Heart left ventricle (tissue), 16 donors: ENCODE data around the gene UBL5. TPM values are rescaled to one million over a fixed set of nuclear protein-coding genes. Genes with fewer than 3 reads are reported as not detected.

Source experiments
- ATAC-seq, 4 donors: fragments of 200-7000 bp; cut with Tn5 transposase; one replicate each; pipeline ENCODE4 v1.9.1; 2020 to 2022; ENCODE audit warnings: moderate library complexity in 4 of 4, mild to moderate bottlenecking in 3 of 4, moderate number of reproducible peaks in 1 of 4
- DNase-seq, 5 donors: peaks; one replicate each; pipeline ENCODE4 v3.0.0-alpha.2; 2020
- H3K27ac ChIP-seq, 12 donors: fragments of 200-600 bp; sonication (generic) in 4 of 12; one replicate each; pipeline versions ENCODE4 v1.5.0 to v1.8.0; 2016 to 2022; ENCODE audit warnings: mild to moderate bottlenecking in 2 of 12
- H3K27me3 ChIP-seq, 9 donors: fragments of 200-600 bp; sonication (generic) in 2 of 9; one replicate each; pipeline versions ENCODE4 v1.5.1 to v1.8.0; 2016 to 2022; ENCODE audit warnings: mild to moderate bottlenecking in 3 of 9
- H3K36me3 ChIP-seq, 9 donors: fragments of 200-600 bp; sonication (generic) in 2 of 9; one replicate each; pipeline versions ENCODE4 v1.5.0 to v1.8.0; 2018 to 2022; ENCODE audit warnings: mild to moderate bottlenecking in 2 of 9
- H3K4me1 ChIP-seq, 12 donors: fragments of 200-600 bp; sonication (generic) in 4 of 12; one replicate each; pipeline versions ENCODE4 v1.5.0 to v1.8.0; 2016 to 2022; ENCODE audit warnings: mild to moderate bottlenecking in 3 of 12
- H3K4me3 ChIP-seq, 12 donors: fragments of 200-600 bp; sonication (generic) in 4 of 12; one replicate each; pipeline versions ENCODE4 v1.5.0 to v1.8.0; 2017 to 2022; ENCODE audit warnings: mild to moderate bottlenecking in 9 of 12, moderate library complexity in 4 of 12
- H3K9me3 ChIP-seq, 12 donors: fragments of 200-600 bp; sonication (generic) in 4 of 12; one replicate each; pipeline versions ENCODE4 v1.5.0 to v1.8.0; 2016 to 2022; ENCODE audit warnings: mild to moderate bottlenecking in 1 of 12
- POLR2A ChIP-seq, 2 donors: fragments of 450-650 bp; IDR thresholded peaks; one replicate each; pipeline ENCODE4 v1.6.1; 2017; ENCODE audit warnings: antibody characterized with exemption in 2 of 2, mild to moderate bottlenecking in 2 of 2, moderate library complexity in 2 of 2
- WGBS, 4 donors: extraction: QIAGEN DNeasy Blood & Tissue Kit in 2 of 4; methylation state at CpG; one replicate each; pipeline versions ENCODE4 v1.1.5 to v1.1.7; 2013 to 2018; 5-methylcytosine and 5-hydroxymethylcytosine counted together
- intact Hi-C, 10 donors: fragments of 100-400 bp; cut with DNase I; formaldehyde crosslinking; loops; one replicate each; pipeline versions ENCODE4 v1.11.1 to v1.14.2; 2022
- polyA plus RNA-seq, 2 donors: library from polyadenylated mRNA; stranded (reverse); fragments of 200-250 nt; gene quantifications; one replicate each; pipeline ENCODE4 v1.2.3, GENCODE V29; 2013
- total RNA-seq, 9 donors: library from RNA; depleted of rRNA in 2 of 9; stranded (reverse); fragments of >200 nt in 2 of 9; fragmentation: NEBNext Ultra II Directional in 3 of 9; extraction: Animal tissue kit (Norgen Biotek cat#: 25700) in 3 of 9; gene quantifications; one replicate each; pipeline versions ENCODE4 v1.1.0 to v1.2.4, GENCODE V29; 2016 to 2023
- TF ChIP-seq, protein P1 (sequence below), 12 donors: fragments of 200-600 bp; sonication (generic) in 4 of 12; IDR thresholded peaks; one replicate each; pipeline versions ENCODE4 v1.5.0 to v1.8.0; 2018 to 2022; ENCODE audit warnings: antibody characterized with exemption in 12 of 12, mild to moderate bottlenecking in 5 of 12
- donor health status: ischemic (EF 13 %, LVEDD 7.1; RV severe dilation, severe dysfunction).
- donor health status: healthy with polysubstance abuse.
- donor health status: DM: no; HTN: yes; CAD: no.
- donor health status: DM: no; HTN: no; CAD: no.
- donor health status: ischemic (EF 25% LVEDD 6.9; RV normal size, moderate dysfunction).
- donor health status: ischemic (EF 25% LVEDD 5.7; RV mildly dilated, moderate dysfunction).
- donor health status: healthy.
- donor health status: DM: yes; HTN: yes; CAD: no.
- donor health status: ischemic (EF 35%, LVEDD 5.7; RV mildly dilated, moderate dysfunction).
- donor health status: nonischemic (EF 11% LVEDD 7.7; RV severe dilation, severe dysfunction).
- donor health status: DM: yes; HTN: yes; CAD: no.
- donor health status: PGD.
- donor health status: ischemic (EF 29% LVEDD 5.4; RV normal size, mild dysfunction).
- donor health status: nonischemic (EF 23%, LVEDD 6.1; RV moderate dilation, normal function).

Gene UBL5
- total and polyA plus RNA-seq, 11 donors: 460 to 1,809 (median 496) TPM

DNA sequence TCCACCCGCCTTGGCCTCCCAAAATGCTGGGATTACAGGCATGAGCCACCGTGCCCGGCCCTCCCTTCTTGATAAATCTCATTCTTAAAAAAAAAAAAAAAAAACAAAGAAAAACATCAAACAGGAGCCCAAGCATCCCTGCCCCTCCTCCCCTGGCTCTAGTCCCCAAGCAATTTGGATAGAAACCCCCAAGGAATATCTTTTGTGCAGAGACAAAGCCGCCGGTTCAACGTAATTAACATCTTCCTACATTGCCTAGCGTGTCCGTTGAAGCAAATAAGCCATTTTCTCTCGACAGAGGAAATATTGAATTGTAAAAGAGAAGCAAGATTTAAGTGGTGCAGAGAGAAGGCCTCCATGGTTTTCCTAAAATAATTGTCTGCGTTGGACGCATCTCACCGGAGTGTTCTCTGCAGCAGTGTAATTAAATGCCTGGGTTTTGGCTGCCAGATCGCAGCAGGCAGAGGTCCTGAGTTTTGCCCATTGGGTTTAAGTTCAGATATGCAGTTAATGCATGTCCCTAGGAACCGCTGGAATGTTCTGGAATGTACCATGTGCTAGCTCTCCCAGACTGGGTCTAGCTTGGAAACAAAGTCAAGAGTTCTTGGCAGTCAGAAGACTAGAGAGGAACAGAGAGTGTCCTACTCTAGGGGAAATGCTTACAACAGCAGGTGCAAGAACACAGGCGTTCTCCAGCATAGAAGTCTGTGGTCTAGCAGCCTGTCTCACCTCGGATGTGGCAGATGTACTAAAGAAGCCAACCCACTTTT, 38.2 kb downstream of the UBL5 start:
- DNase-seq: no peak
- Histone ChIP-seq H3K27me3 (no peaks in the 10 kb centered on the region), H3K4me1 (no peaks in the 10 kb centered on the region), H3K9me3 (no peaks in the 10 kb centered on the region), H3K4me3 (no peak overlapping the region), H3K27ac (no peak overlapping the region), H3K36me3 (no peaks in the 10 kb centered on the region)
- TF ChIP-seq, protein P1, sequence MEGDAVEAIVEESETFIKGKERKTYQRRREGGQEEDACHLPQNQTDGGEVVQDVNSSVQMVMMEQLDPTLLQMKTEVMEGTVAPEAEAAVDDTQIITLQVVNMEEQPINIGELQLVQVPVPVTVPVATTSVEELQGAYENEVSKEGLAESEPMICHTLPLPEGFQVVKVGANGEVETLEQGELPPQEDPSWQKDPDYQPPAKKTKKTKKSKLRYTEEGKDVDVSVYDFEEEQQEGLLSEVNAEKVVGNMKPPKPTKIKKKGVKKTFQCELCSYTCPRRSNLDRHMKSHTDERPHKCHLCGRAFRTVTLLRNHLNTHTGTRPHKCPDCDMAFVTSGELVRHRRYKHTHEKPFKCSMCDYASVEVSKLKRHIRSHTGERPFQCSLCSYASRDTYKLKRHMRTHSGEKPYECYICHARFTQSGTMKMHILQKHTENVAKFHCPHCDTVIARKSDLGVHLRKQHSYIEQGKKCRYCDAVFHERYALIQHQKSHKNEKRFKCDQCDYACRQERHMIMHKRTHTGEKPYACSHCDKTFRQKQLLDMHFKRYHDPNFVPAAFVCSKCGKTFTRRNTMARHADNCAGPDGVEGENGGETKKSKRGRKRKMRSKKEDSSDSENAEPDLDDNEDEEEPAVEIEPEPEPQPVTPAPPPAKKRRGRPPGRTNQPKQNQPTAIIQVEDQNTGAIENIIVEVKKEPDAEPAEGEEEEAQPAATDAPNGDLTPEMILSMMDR (IDR thresholded peaks at IDR 0.05): no peak
- TF ChIP-seq POLR2A (IDR thresholded peaks at IDR 0.05): no peak
- 79 to 84% (median 81%) methylated on average over 16 of the region's 16 CpGs for WGBS, 4 donors
- no peak for ATAC-seq
- intact Hi-C loops: no loop called here

DNA sequence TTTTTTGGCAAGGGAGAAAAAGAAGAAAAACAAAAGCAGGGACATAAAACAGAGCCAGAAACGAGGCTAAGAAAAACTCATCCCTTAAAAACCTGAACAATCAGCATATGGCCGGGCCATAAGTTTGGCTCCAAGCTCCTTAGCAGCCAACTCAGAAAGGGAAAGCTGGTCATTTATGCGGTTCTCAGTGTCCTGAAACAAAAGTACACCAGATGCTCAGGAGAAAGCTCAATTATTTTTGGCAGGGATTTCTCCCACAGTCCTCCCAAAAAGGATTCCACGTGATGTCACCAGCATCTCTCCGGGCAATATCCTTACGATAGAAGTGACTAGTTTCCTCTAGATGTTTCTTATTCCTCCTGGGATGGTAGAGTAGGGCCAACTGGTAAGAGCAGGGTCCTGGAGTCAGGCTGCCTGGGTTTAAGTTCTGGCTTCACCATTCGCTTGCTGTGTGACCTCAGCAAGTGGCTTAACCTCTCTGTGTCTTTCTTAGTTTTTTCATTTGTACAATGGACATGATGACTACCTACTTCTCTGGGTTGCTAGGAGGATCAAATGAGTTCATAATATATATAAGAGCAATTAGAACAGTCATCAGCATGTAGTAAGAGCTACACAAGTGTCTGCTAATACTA, 41.4 kb downstream of the UBL5 start:
- Histone ChIP-seq H3K9me3 (no peaks in the 10 kb centered on the region), H3K4me3 (no peak overlapping the region), H3K36me3 (no peaks in the 10 kb centered on the region), H3K27ac (no peak overlapping the region), H3K27me3 (peaks cover 0 to 6% (median 0%) of the 10 kb centered on the region in 9 donors), H3K4me1 (no peaks in the 10 kb centered on the region)
- no peak for TF ChIP-seq POLR2A (IDR thresholded peaks at IDR 0.05)
- TF ChIP-seq, protein P1 (IDR thresholded peaks at IDR 0.05): no peak
- ATAC-seq (no peak), DNase-seq (no peak)
- 66 to 73% (median 69%) methylated on average over 7 of the region's 7 CpGs for WGBS, 4 donors
- intact Hi-C loops: no loop called here

DNA sequence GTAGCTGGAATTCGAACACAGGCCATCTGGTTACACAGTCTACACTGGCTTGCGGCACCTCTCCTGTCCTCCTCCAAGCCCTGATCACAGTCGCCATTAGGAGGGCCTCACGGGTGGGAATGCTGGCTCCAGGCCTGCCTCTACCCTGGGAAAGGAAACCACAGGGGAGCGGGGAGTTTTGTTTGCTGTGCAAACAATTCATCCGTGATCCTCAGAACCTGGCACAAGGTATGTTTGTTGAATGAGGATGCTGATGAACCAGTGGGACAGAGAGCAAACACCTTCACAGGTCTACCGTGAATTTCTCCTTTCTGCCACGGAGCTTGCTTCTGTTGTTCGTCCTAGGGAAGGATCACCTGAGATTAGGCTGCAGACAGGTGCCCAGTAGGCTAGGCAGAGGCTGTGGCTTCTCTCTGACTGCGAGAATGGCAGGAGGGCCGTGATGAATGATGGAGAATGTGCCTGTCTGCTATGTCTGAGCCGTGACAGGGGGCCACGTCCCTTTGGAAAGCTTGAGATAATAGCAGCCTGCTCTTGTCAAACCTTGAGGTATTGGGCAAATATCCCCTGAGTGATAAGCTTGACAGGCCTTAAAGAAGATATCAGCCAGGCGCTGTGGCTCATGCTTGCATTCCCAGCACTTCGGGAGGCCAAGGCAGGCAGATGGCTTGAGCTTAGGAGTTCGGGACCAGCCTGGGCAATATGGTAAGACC, 44.1 kb downstream of the UBL5 start:
- TF ChIP-seq POLR2A (IDR thresholded peaks at IDR 0.05): no peak
- H3K4me3 ChIP-seq: no peak overlapping the region
- ATAC-seq (no peak), DNase-seq (no peak)
- 40 to 46% (median 42%) methylated on average over 11 to 16 of the region's 16 CpGs for WGBS, 4 donors
- H3K4me1 ChIP-seq: no peaks in the 10 kb centered on the region
- intact Hi-C loops: no loop called here
- no peak overlapping the region for H3K27ac ChIP-seq
- H3K36me3 ChIP-seq: no peaks in the 10 kb centered on the region
- H3K27me3 ChIP-seq: peaks cover 0 to 12% (median 0%) of the 10 kb centered on the region in 9 donors
- H3K9me3 ChIP-seq: no peaks in the 10 kb centered on the region

DNA sequence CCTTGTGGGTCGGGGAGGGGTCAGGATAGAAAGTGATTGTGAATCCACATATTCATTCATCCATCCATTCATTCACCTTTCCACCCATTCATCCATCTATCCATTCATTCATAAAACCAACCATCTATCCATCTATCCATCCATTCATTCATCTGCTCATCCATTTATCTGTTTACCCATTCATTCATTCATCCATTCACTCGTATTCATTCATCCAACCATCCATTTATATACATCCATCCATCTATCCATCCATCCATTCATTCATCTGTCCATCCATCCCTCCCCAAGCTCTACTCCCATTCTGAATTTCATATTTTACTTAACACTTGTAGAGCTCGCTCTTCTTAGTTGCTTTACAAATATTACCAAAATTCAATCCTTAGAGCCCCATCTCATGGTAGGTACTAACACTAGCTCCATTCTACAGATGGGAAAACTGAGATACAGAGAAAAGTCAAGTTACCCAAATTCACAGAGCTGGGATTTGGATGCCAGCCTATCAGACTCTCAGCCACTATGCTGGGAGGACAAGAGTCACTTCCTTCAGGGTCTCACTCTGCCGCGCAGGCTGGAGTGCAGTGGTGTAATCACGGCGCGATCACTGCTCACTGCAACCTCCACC, 45.0 kb downstream of the UBL5 start:
- 90 to 92% (median 92%) methylated on average over 8 of the region's 8 CpGs for WGBS, 4 donors
- peaks cover 0 to 12% (median 0%) of the 10 kb centered on the region in 9 donors for H3K27me3 ChIP-seq
- no peak overlapping the region for H3K4me3 ChIP-seq
- TF ChIP-seq, protein P1 (IDR thresholded peaks at IDR 0.05): no peak
- TF ChIP-seq POLR2A (IDR thresholded peaks at IDR 0.05): no peak
- H3K36me3 ChIP-seq: no peaks in the 10 kb centered on the region
- no peak overlapping the region for H3K27ac ChIP-seq
- H3K9me3 ChIP-seq: no peaks in the 10 kb centered on the region
- ATAC-seq: no peak
- intact Hi-C loops: no loop called here
- no peak for DNase-seq
- H3K4me1 ChIP-seq: no peaks in the 10 kb centered on the region
